K562 (cell line): ENCODE data around the gene CELF4. TPM values are rescaled to one million over a fixed set of nuclear protein-coding genes. Genes with fewer than 3 reads are reported as not detected.

Experiments
- ATAC-seq: fragments of 200-7000 bp; cut with Tn5 transposase; 3 replicates; pipeline ENCODE4 v1.9.1; 2020; ENCODE audit warnings: moderate library complexity
- BruUV-seq: library from RNA; stranded (reverse); fragments of 400-500 nt; replicated peaks from 2 replicates; lab custom pipeline; 2021; lab: Mats Ljungman, UMichigan
- CTCF ChIA-PET: fragments of 300-600 bp; formaldehyde crosslinking; extraction: SDS; loops from one replicate; lab custom pipeline; 2021; ENCODE audit warnings: low intra/inter-chr PET ratio; lab: Yijun Ruan, JAX
- POLR2A ChIA-PET: fragments of 300-600, 350-650 bp; sonication (Branson Sonifier 250); formaldehyde crosslinking; extraction: SDS; loops from one replicate; lab custom pipeline; 2021; ENCODE audit warnings: antibody characterized with exemption, inconsistent platforms; lab: Yijun Ruan, JAX
- DNase-seq, 4 experiments: peaks; one replicate each; pipeline versions ENCODE4 v3.0.0 to v3.0.0-alpha.2; 2011 to 2018; ENCODE audit warnings: low spot score in 3 of 4, mixed read lengths in 3 of 4; ENCODE audit errors: extremely low read depth in 1 of 4
- FAIRE-seq: peaks from 2 replicates; lab custom pipeline; 2011; peaks lifted over from hg19 to GRCh38; lab: Jason Lieb, UNC
- H2AFZ ChIP-seq: 2 replicates; pipeline ENCODE4 v1.6.0; 2011; ENCODE audit warnings: low read depth, low read length, control low read depth, inconsistent platforms
- H3K27ac ChIP-seq: fragments of 200-600 bp; 3 replicates; pipeline ENCODE4 v1.8.0; 2011; ENCODE audit warnings: low read depth, mild to moderate bottlenecking, control low read depth, inconsistent platforms, low read length, moderate library complexity, mixed read lengths; ENCODE audit errors: extremely low read depth
- H3K27me3 ChIP-seq, 2 experiments: fragments of 300-600 bp in 1 of 2; 2 replicates in 1 of 2; 3 replicates in 1 of 2; pipeline versions ENCODE4 v1.6.0 to v1.8.0; 2011; ENCODE audit warnings: inconsistent platforms in 2 of 2, low read length in 2 of 2, mild to moderate bottlenecking in 1 of 2, mixed read lengths in 1 of 2, moderate library complexity in 1 of 2; ENCODE audit not compliant: control insufficient read depth in 2 of 2, insufficient read depth in 2 of 2
- H3K36me3 ChIP-seq: fragments of 300-600 bp; 3 replicates; pipeline ENCODE4 v1.8.0; 2011; ENCODE audit warnings: mild to moderate bottlenecking, low read length, inconsistent platforms; ENCODE audit not compliant: control insufficient read depth, insufficient read depth
- H3K4me1 ChIP-seq, 2 experiments: fragments of 200-600 bp in 1 of 2; replicated peaks in 1 of 2; 2 replicates in 1 of 2; 3 replicates in 1 of 2; pipeline versions ENCODE4 v1.5.1 to v1.8.0; 2011; ENCODE audit warnings: inconsistent platforms in 2 of 2, low read length in 2 of 2, mild to moderate bottlenecking in 1 of 2, mixed read lengths in 1 of 2, moderate library complexity in 1 of 2; ENCODE audit not compliant: control insufficient read depth in 2 of 2, insufficient read depth in 2 of 2
- H3K4me2 ChIP-seq: 2 replicates; pipeline ENCODE4 v1.6.1; 2011; ENCODE audit warnings: low read length, control low read depth, inconsistent platforms, mixed read lengths; ENCODE audit not compliant: insufficient read depth
- H3K4me3 ChIP-seq: fragments of 200-600 bp; sonication (generic), shearing (Covaris generic); 2 replicates; pipeline ENCODE4 v1.5.1; 2016; ENCODE audit warnings: control low read depth, inconsistent platforms
- H3K79me2 ChIP-seq: fragments of 200-600 bp; 3 replicates; pipeline ENCODE4 v1.8.0; 2011; ENCODE audit warnings: low read length, inconsistent platforms; ENCODE audit not compliant: control insufficient read depth, insufficient read depth
- H3K9ac ChIP-seq, 2 experiments: 2 replicates each; pipeline versions ENCODE4 v1.6.0 to v1.6.1; 2011; ENCODE audit warnings: low read depth in 2 of 2, low read length in 2 of 2, control low read depth in 1 of 2, inconsistent platforms in 1 of 2, mild to moderate bottlenecking in 1 of 2, mixed read lengths in 1 of 2; ENCODE audit not compliant: insufficient read depth in 1 of 2
- H3K9me1 ChIP-seq: one replicate; pipeline ENCODE4 v1.6.0; 2011; ENCODE audit warnings: inconsistent platforms, mild to moderate bottlenecking, low read length, moderate library complexity; ENCODE audit not compliant: control insufficient read depth, insufficient read depth
- H3K9me3 ChIP-seq: replicated peaks from 2 replicates; pipeline ENCODE4 v1.5.1; 2011; ENCODE audit warnings: low read depth, low read length, inconsistent platforms; ENCODE audit not compliant: control insufficient read depth, insufficient read depth
- H4K20me1 ChIP-seq: replicated peaks from 2 replicates; pipeline ENCODE4 v1.6.1; 2011; ENCODE audit warnings: low read length, inconsistent platforms, mixed read lengths; ENCODE audit not compliant: control insufficient read depth, insufficient read depth
- CTBP1 ChIP-seq: fragments of 450-650 bp; IDR thresholded peaks from 2 replicates; pipeline ENCODE4 v1.6.1; 2016; ENCODE audit warnings: borderline replicate concordance
- CXXC5 ChIP-seq: fragments of 250-450 bp; sonication (Bioruptor Pico); IDR thresholded peaks from 2 replicates; pipeline ENCODE4 v1.8.0; 2022; ENCODE audit warnings: inconsistent platforms, mild to moderate bottlenecking, moderate library complexity
- L3MBTL2 ChIP-seq: fragments of 450-650 bp; IDR thresholded peaks from 2 replicates; pipeline ENCODE4 v1.6.1; 2016; ENCODE audit warnings: mild to moderate bottlenecking, moderate library complexity
- MBD2 ChIP-seq: sonication (generic); IDR thresholded peaks from 2 replicates; pipeline ENCODE4 v1.6.1; 2016; ENCODE audit warnings: low read depth, borderline replicate concordance
- RFX7 ChIP-seq: fragments of 250-450 bp; sonication (Bioruptor Pico); IDR thresholded peaks from 2 replicates; pipeline ENCODE4 v1.5.1; 2021; ENCODE audit warnings: mild to moderate bottlenecking
- ZFPM2 ChIP-seq: fragments of 250-450 bp; sonication (Bioruptor Pico); IDR thresholded peaks from 2 replicates; pipeline ENCODE4 v1.5.1; 2022; ENCODE audit warnings: mild to moderate bottlenecking
- WGBS: fragments of 100-300 bp; shearing (Covaris generic); methylation state at CpG from one replicate; pipeline ENCODE4 v1.1.6; 2016; ENCODE audit warnings: low coverage, mixed read lengths; ENCODE audit not compliant: insufficient coverage; ENCODE audit errors: missing lambda C conversion rate; 5-methylcytosine and 5-hydroxymethylcytosine counted together
- in situ Hi-C: fragments of 300-500 bp; cut with MboI; formaldehyde crosslinking; loops from 4 replicates; pipeline ENCODE4 v1.15.0; 2018; ENCODE audit warnings: inconsistent platforms, mixed read lengths
- intact Hi-C: fragments of 100-400 bp; cut with micrococcal nuclease; formaldehyde crosslinking; loops from 2 replicates; pipeline ENCODE4 v1.14.2; 2022
- polyA plus RNA-seq, 8 experiments: library from polyadenylated mRNA; depleted of rRNA in 4 of 8; stranded (reverse) in 5 of 8; unstranded in 3 of 8; fragments of >200 nt; fragmentation: Nextera tagmentation in 2 of 8; fragmentation: Illumina TruSeq in 1 of 8; extraction: Ambion mirVana in 2 of 8; extraction: Trizol in 1 of 8; gene quantifications; 2 replicates each; pipeline versions ENCODE4 v1.2.1 to v1.2.3, GENCODE V29; 2011 to 2014; ENCODE audit warnings: inconsistent platforms in 1 of 8, missing spikeins in 1 of 8
- total RNA-seq, 7 experiments: library from RNA; depleted of rRNA in 6 of 7; stranded (reverse); fragments of >200 nt in 6 of 7; fragmentation: Illumina TruSeq in 2 of 7; extraction: Trizol in 2 of 7; gene quantifications; 2 replicates each; pipeline versions ENCODE4 v1.2.1 to v1.2.3, GENCODE V29; 2011 to 2021; ENCODE audit warnings: low replicate concordance in 1 of 7
- TF ChIP-seq, protein P1 (sequence below): fragments of 250-450 bp; sonication (Bioruptor Pico); IDR thresholded peaks from 2 replicates; pipeline ENCODE4 v1.4.0; 2020; ENCODE audit warnings: mild to moderate bottlenecking

Gene CELF4
- total and polyA plus RNA-seq, 9 of the 15 experiments (the other 6 are each of a cell fraction or from before 2014, with no cell fraction given), result 0.04 to 0.24 (median 0.07) TPM; not detected in 3

DNA sequence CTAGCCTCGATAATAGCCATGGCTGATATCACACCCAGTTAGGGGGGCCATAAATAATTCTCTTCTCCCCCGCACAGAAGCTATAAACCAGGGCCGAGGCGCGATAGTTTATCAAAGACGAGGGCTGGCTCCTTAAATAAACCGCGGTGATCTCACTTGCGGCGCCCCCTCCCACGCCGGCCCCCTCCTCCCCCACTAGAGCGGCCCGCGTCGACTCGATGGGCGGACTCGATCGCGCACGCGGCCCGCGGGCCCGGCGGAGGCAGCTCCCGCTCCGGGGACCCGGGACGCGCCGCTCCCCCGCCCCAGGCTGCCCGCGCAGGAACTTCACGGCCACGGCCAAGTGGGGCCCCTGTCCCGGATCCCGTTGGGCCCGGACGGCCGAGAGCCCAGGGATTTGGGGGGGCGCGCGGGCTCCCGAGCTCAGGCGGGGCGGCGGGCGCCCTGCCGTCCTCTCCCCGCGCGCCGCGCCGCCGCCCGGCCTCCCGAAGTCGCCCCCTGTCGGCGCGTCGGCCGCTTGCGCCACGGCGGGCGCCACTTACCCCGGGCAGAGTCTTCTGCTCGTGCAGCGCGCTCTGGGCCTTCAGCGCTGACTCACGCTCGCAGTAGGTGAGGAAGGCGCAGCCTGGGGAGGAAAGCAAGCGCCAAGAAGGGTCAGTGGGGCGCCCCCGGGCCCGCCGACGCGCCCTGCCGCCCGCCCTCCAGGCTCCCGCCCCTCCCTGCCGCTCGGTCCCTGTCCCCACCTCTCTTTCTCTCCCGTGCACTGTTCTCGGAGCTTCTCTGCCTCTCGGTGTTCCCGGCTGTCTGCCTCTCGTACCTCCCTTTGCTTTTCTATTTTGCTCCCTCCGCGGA, 80.4 kb downstream of the CELF4 start (continued):
- TF ChIP-seq CTBP1 (peak; percentile 53; the same call in 1 of the 2 replicates), CXXC5 (CRISPR knock-in tag) (peak; percentile 75), L3MBTL2 (peak; percentile 83), MBD2 (no peak), ZFPM2 (CRISPR knock-in tag) (0 out of 2 replicates have a peak, but pooled peaks have one; percentile 15)
- TF ChIP-seq, protein P1, sequence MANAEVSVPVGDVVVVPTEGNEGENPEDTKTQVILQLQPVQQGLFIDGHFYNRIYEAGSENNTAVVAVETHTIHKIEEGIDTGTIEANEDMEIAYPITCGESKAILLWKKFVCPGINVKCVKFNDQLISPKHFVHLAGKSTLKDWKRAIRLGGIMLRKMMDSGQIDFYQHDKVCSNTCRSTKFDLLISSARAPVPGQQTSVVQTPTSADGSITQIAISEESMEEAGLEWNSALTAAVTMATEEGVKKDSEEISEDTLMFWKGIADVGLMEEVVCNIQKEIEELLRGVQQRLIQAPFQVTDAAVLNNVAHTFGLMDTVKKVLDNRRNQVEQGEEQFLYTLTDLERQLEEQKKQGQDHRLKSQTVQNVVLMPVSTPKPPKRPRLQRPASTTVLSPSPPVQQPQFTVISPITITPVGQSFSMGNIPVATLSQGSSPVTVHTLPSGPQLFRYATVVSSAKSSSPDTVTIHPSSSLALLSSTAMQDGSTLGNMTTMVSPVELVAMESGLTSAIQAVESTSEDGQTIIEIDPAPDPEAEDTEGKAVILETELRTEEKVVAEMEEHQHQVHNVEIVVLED, result peak; percentile 24; the same call in 1 of the 2 replicates
- TF ChIP-seq, all 486 proteins: peak for 15

DNA sequence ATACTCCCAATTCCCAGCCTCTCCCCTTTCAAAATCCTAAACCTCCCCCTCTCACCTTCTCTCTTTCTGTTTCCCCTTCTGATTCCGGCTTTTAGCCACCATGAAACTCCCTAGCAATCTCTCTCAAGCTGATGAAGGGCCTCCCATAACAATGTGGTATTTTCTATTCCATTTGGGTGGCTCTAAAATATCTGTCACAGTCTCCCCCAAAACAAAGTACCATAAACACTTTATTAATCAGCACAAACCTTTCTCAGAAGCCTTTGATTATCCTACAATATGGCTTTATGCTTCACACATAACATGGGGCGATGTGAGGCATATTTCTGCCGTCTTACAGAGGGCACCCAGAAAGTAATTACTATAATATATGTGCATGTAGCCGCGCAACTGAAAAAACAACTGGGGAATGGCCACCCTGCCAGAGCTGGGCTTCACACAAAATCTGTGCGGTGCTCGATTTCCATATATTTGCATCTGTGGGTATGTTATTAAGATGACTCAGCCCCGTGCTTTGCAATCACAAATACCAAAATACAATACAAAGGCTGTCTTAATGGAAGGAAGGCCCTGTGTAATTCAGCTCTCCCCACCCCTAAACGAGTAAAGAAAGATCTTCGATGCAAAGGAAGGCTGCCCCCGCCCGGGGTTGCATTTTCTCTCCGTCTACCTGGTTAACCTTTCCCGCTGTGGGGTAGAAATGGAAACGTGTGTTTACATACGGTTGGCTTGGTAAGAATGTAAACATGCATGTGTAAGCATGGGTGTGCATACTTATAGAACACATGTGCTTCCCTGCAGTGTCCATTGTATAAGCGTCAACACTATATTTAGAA, 81.4 kb downstream of the CELF4 start:
- POLR2A ChIA-PET, result no interaction called here

More for the DNA sequence above, 81.4 kb downstream of the CELF4 start:
- DNase-seq (no peak), FAIRE-seq (no peak), ATAC-seq (no peak)
- H3K27ac ChIP-seq, result no peak overlapping the region
- intact Hi-C loops (no loop called here), in situ Hi-C loops (loop anchor here (25.0 kb wide), 1 partner anchor 547 kb away; no protein-coding TSS in a partner anchor)
- WGBS, result 8% methylated on average over 17 of the region's 17 CpGs
- H2AFZ ChIP-seq, result no peak overlapping the region
- H4K20me1 ChIP-seq, result no peaks in the 10 kb centered on the region; the same call in 1 of the 2 replicates
- H3K9me1 ChIP-seq, result no peaks in the 10 kb centered on the region
- TF ChIP-seq RFX7, result no peak
- no peak overlapping the region for H3K4me2 ChIP-seq
- no TSS peak for BruUV-seq
- no peaks in the 10 kb centered on the region for H3K79me2 ChIP-seq
- H3K4me1 ChIP-seq, result peaks cover 0 to 8% of the 10 kb centered on the region in 2 experiments; a peak in 2 of 5 replicates
- no peak overlapping the region for H3K9ac ChIP-seq
- peaks cover 0 to 15% of the 10 kb centered on the region in 2 experiments; a peak in 2 of 5 replicates for H3K27me3 ChIP-seq
- H3K36me3 ChIP-seq, result no peaks in the 10 kb centered on the region
- CTCF ChIA-PET, result no interaction called here
- H3K4me3 ChIP-seq, result no peak overlapping the region
- no peaks in the 10 kb centered on the region for H3K9me3 ChIP-seq
